ENCODE results near the gene C1orf141. TPM values are rescaled to one million over a fixed set of nuclear protein-coding genes. Genes with fewer than 3 reads are reported as not detected.

C1orf141 gene
- polyA plus RNA-seq, 1 donor (not counting 4 experiments of a cell fraction or from before 2014, with no cell fraction given), result not detected

GRCh38 chr1:67174716-67175284 is 40.0 kb upstream of the C1orf141 start:
- no peak for TF ChIP-seq EZH2 (IDR thresholded peaks at IDR 0.05; ENCODE audit: low read length)
- TF ChIP-seq CTCF (optimal IDR thresholded peaks at IDR 0.05 in 1 of 3, IDR thresholded peaks at IDR 0.05 in 1 of 3, conservative IDR thresholded peaks at IDR 0.05 in 1 of 3; ENCODE audit: extremely low read depth in 1 of 3, insufficient read depth in 2 of 3, low read length in 3 of 3), result no peak
- Histone ChIP-seq H3K9me3 (ENCODE audit: control insufficient read depth, low read depth, low read length) (no peaks in the 10 kb centered on the region), H3K79me2 (ENCODE audit: control insufficient read depth, insufficient read depth, low read length) (no peaks in the 10 kb centered on the region), H3K9ac (ENCODE audit: control insufficient read depth, extremely low read depth, insufficient read depth, low read length) (no peak overlapping the region), H3K4me3 (ENCODE audit: control insufficient read depth in 2 of 3, extremely low read depth in 1 of 3, insufficient read depth in 2 of 3, low read depth in 1 of 3, low read length in 3 of 3) (no peak overlapping the region), H3K4me1 (ENCODE audit: control insufficient read depth, extremely low read depth, insufficient read depth, low read length) (no peaks in the 10 kb centered on the region), H3K9me1 (ENCODE audit: control insufficient read depth, extremely low read depth, insufficient read depth, low read length) (no peaks in the 10 kb centered on the region), H3K4me2 (ENCODE audit: control insufficient read depth, extremely low read depth, insufficient read depth, low read depth, low read length) (no peak overlapping the region), H3K27me3 (ENCODE audit: control insufficient read depth, extremely low read depth, insufficient read depth, low read length) (no peaks in the 10 kb centered on the region), H3K36me3 (ENCODE audit: control insufficient read depth in 2 of 2, extremely low read depth in 1 of 2, insufficient read depth in 2 of 2, low read length in 2 of 2) (no peaks in the 10 kb centered on the region), H2AFZ (ENCODE audit: control insufficient read depth, low read length) (no peak overlapping the region), H3K27ac (ENCODE audit: control insufficient read depth, insufficient read depth, low read length) (no peak overlapping the region), H4K20me1 (ENCODE audit: control insufficient read depth, extremely low read depth, insufficient read depth, low read length) (no peaks in the 10 kb centered on the region)
- FAIRE-seq (no peak), DNase-seq (ENCODE audit: low read depth, low spot score) (no peak)
- dilution Hi-C loops (cut with MboI; ENCODE audit: extremely low pct_ligation_motif_present, low sequenced_read_pairs), result no loop called here

- DNase-seq (ENCODE audit: low read depth, low spot score) (no peak), FAIRE-seq (no peak)
- H3K4me1 ChIP-seq (ENCODE audit: control insufficient read depth, extremely low read depth, insufficient read depth, low read length), result no peaks in the 10 kb centered on the region
- H4K20me1 ChIP-seq (ENCODE audit: control insufficient read depth, extremely low read depth, insufficient read depth, low read length), result no peaks in the 10 kb centered on the region
- H3K9ac ChIP-seq (ENCODE audit: control insufficient read depth, extremely low read depth, insufficient read depth, low read length), result no peak overlapping the region
- H3K27me3 ChIP-seq (ENCODE audit: control insufficient read depth, extremely low read depth, insufficient read depth, low read length), result no peaks in the 10 kb centered on the region
- no peaks in the 10 kb centered on the region for H3K79me2 ChIP-seq (ENCODE audit: control insufficient read depth, insufficient read depth, low read length)
- TF ChIP-seq EZH2 (IDR thresholded peaks at IDR 0.05; ENCODE audit: low read length), result no peak
- no peak overlapping the region for H3K4me2 ChIP-seq (ENCODE audit: control insufficient read depth, extremely low read depth, insufficient read depth, low read depth, low read length)
- H2AFZ ChIP-seq (ENCODE audit: control insufficient read depth, low read length), result no peak overlapping the region
- dilution Hi-C loops (cut with MboI; ENCODE audit: extremely low pct_ligation_motif_present, low sequenced_read_pairs), result no loop called here
- H3K4me3 ChIP-seq (ENCODE audit: control insufficient read depth in 2 of 3, extremely low read depth in 1 of 3, insufficient read depth in 2 of 3, low read depth in 1 of 3, low read length in 3 of 3), result no peak overlapping the region
- no peaks in the 10 kb centered on the region for H3K9me1 ChIP-seq (ENCODE audit: control insufficient read depth, extremely low read depth, insufficient read depth, low read length)
- H3K36me3 ChIP-seq (ENCODE audit: control insufficient read depth in 2 of 2, extremely low read depth in 1 of 2, insufficient read depth in 2 of 2, low read length in 2 of 2), result no peaks in the 10 kb centered on the region
- H3K27ac ChIP-seq (ENCODE audit: control insufficient read depth, insufficient read depth, low read length), result no peak overlapping the region
- H3K9me3 ChIP-seq (ENCODE audit: control insufficient read depth, low read depth, low read length), result no peaks in the 10 kb centered on the region
Observed at GRCh38 chr1:67173988-67174387, 39.2 kb upstream of the C1orf141 start.

GRCh38 chr1:67171978-67172377 is 37.2 kb upstream of the C1orf141 start:
- dilution Hi-C loops (cut with MboI; ENCODE audit: extremely low pct_ligation_motif_present, low sequenced_read_pairs), result no loop called here
- no peak for FAIRE-seq
- no peak overlapping the region for H3K27ac ChIP-seq (ENCODE audit: control insufficient read depth, insufficient read depth, low read length)

More at GRCh38 chr1:67171978-67172377, 37.2 kb upstream of the C1orf141 start:
- Histone ChIP-seq H3K9ac (ENCODE audit: control insufficient read depth, extremely low read depth, insufficient read depth, low read length) (no peak overlapping the region), H3K4me1 (ENCODE audit: control insufficient read depth, extremely low read depth, insufficient read depth, low read length) (no peaks in the 10 kb centered on the region), H3K79me2 (ENCODE audit: control insufficient read depth, insufficient read depth, low read length) (no peaks in the 10 kb centered on the region), H3K36me3 (ENCODE audit: control insufficient read depth in 2 of 2, extremely low read depth in 1 of 2, insufficient read depth in 2 of 2, low read length in 2 of 2) (no peaks in the 10 kb centered on the region), H3K9me3 (ENCODE audit: control insufficient read depth, low read depth, low read length) (no peaks in the 10 kb centered on the region), H4K20me1 (ENCODE audit: control insufficient read depth, extremely low read depth, insufficient read depth, low read length) (no peaks in the 10 kb centered on the region), H3K4me2 (ENCODE audit: control insufficient read depth, extremely low read depth, insufficient read depth, low read depth, low read length) (no peak overlapping the region), H3K27me3 (ENCODE audit: control insufficient read depth, extremely low read depth, insufficient read depth, low read length) (no peaks in the 10 kb centered on the region), H3K9me1 (ENCODE audit: control insufficient read depth, extremely low read depth, insufficient read depth, low read length) (no peaks in the 10 kb centered on the region), H2AFZ (ENCODE audit: control insufficient read depth, low read length) (no peak overlapping the region), H3K4me3 (ENCODE audit: control insufficient read depth in 2 of 3, extremely low read depth in 1 of 3, insufficient read depth in 2 of 3, low read depth in 1 of 3, low read length in 3 of 3) (no peak overlapping the region)
- no peak for DNase-seq (ENCODE audit: low read depth, low spot score)
- no peak for TF ChIP-seq EZH2 (IDR thresholded peaks at IDR 0.05; ENCODE audit: low read length)
- TF ChIP-seq CTCF (optimal IDR thresholded peaks at IDR 0.05 in 1 of 3, IDR thresholded peaks at IDR 0.05 in 1 of 3, conservative IDR thresholded peaks at IDR 0.05 in 1 of 3; ENCODE audit: extremely low read depth in 1 of 3, insufficient read depth in 2 of 3, low read length in 3 of 3), result no peak
